Mesodermal cell (in vitro differentiated cells): ENCODE measurements around the gene LIFR. TPM values are rescaled to one million over a fixed set of nuclear protein-coding genes. Genes with fewer than 3 reads are reported as not detected.
A peak's percentile ranks its signal among the peaks of the same experiment; 100 is the strongest.
"Not testable (repeated sequence)": the region's sequence is repeated elsewhere in the genome, so short reads cannot be mapped to it uniquely, and the experiment has no call there.

Source experiments
- H3K27ac ChIP-seq: 2 replicates; pipeline ENCODE4 v1.7.0; 2013; ENCODE audit warnings: mild to moderate bottlenecking, low read depth, low read length, moderate library complexity; ENCODE audit not compliant: severe bottlenecking
- H3K36me3 ChIP-seq: 2 replicates; pipeline ENCODE4 v1.7.1; 2013; ENCODE audit warnings: mild to moderate bottlenecking, low read length, moderate library complexity; ENCODE audit not compliant: control insufficient read depth, insufficient read depth
- H3K4me1 ChIP-seq: one replicate; pipeline ENCODE4 v1.7.1; 2013; ENCODE audit warnings: mild to moderate bottlenecking, low read length; ENCODE audit not compliant: insufficient read depth, control insufficient read depth, poor library complexity, severe bottlenecking
- H3K4me3 ChIP-seq: 2 replicates; pipeline ENCODE4 v1.7.0; 2013; ENCODE audit warnings: low read length, control low read depth, mild to moderate bottlenecking; ENCODE audit not compliant: insufficient read depth, poor library complexity, severe bottlenecking; ENCODE audit errors: extremely low read depth
- H3K9me3 ChIP-seq: 2 replicates; pipeline ENCODE4 v1.7.1; 2013; ENCODE audit warnings: mild to moderate bottlenecking, low read length, moderate library complexity; ENCODE audit not compliant: control insufficient read depth
- WGBS, 2 experiments: methylation state at CpG; one replicate each; pipeline ENCODE4 v1.1.5; 2013; ENCODE audit warnings: missing lambda C conversion rate in 2 of 2; ENCODE audit not compliant: insufficient coverage in 2 of 2; 5-methylcytosine and 5-hydroxymethylcytosine counted together
- polyA plus RNA-seq, 2 experiments: library from polyadenylated mRNA; stranded (reverse); fragments of 50-300 nt; gene quantifications; one replicate each; pipeline ENCODE4 v1.2.3, GENCODE V29; 2013

The LIFR gene, protein sequence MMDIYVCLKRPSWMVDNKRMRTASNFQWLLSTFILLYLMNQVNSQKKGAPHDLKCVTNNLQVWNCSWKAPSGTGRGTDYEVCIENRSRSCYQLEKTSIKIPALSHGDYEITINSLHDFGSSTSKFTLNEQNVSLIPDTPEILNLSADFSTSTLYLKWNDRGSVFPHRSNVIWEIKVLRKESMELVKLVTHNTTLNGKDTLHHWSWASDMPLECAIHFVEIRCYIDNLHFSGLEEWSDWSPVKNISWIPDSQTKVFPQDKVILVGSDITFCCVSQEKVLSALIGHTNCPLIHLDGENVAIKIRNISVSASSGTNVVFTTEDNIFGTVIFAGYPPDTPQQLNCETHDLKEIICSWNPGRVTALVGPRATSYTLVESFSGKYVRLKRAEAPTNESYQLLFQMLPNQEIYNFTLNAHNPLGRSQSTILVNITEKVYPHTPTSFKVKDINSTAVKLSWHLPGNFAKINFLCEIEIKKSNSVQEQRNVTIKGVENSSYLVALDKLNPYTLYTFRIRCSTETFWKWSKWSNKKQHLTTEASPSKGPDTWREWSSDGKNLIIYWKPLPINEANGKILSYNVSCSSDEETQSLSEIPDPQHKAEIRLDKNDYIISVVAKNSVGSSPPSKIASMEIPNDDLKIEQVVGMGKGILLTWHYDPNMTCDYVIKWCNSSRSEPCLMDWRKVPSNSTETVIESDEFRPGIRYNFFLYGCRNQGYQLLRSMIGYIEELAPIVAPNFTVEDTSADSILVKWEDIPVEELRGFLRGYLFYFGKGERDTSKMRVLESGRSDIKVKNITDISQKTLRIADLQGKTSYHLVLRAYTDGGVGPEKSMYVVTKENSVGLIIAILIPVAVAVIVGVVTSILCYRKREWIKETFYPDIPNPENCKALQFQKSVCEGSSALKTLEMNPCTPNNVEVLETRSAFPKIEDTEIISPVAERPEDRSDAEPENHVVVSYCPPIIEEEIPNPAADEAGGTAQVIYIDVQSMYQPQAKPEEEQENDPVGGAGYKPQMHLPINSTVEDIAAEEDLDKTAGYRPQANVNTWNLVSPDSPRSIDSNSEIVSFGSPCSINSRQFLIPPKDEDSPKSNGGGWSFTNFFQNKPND
- 75.5 TPM for polyA plus RNA-seq (2013, experiment 1 of 2)
- 78.2 TPM for polyA plus RNA-seq (2013, experiment 2 of 2)

DNA sequence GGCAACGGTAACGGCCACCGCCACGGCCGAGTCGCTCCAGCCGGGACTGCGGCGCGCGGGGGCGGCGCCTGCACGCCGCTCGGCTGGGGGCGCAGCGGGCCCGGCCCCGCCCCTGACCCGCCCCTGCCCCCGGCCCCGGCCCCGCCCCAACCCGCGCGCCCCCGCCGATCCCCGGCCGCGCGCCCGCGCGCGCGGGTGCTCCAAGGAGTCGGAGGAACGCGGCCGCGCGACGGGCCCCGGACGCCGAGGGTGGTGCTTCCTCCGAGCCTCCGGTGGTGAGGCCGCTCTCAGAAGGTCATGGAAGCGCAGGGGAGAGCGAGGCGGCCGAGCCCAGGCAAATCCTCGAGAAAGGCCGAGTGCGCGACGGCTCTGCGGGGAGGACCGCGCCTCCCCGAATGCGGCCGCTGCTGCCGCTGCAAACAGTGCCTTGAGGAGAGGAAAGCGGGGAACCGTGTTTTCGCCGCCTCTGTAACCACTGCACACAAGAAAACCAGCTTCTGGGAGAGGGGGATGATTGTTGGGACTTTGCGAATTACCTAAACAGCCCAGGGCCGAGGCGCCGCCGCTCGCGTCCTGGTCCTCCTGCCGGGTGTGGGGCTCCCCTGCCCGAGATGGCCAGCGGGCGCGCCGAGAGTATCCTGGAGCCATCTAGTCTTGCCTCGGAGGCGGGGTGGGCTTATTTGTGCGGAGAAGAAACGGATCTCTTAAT, at the start of gene LIFR:
LIFR (minus strand) TSS at position 48 of the 709 bp plus-strand sequence. CDS start 25,999 bp downstream, outside the sequence.
- Histone ChIP-seq H3K4me3 (peak within 1 kb of the TSS; percentile 64), H3K27ac (peak within 1 kb of the TSS; percentile 88), H3K4me1 (no peaks in the 10 kb centered on the region), H3K36me3 (no peaks in the 10 kb centered on the region), H3K9me3 (no peaks in the 10 kb centered on the region)
- WGBS, 2 experiments, result 0% methylated on average over 40 to 70 of the region's 88 CpGs

DNA sequence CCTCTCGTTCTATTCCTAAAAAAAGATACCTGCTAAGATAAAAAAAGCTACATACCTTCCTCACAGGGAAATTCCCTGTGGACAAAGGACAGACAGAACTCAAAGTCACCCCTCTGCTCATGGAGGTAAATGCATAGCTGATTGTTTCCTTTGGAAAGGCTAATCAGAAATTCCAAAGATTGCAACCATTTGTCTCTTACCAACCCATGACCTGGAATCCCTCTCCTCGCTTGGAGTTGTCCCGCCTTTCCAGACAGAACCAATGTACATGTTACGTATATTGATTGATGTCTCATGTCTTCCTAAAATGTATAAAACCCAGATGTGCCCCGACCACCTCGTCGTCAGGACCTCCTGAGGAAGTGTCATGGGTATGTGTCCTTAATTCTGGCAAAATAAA, 49.2 kb upstream of the LIFR start:
- Histone ChIP-seq H3K4me1 (peaks cover 52% of the 10 kb centered on the region), H3K9me3 (peaks cover 3% of the 10 kb centered on the region), H3K36me3 (no peaks in the 10 kb centered on the region), H3K27ac (no peak overlapping the region), H3K4me3 (no peak overlapping the region)
- WGBS, 2 experiments, result 93 to 98% methylated on average over 3 to 6 of the region's 7 CpGs

DNA sequence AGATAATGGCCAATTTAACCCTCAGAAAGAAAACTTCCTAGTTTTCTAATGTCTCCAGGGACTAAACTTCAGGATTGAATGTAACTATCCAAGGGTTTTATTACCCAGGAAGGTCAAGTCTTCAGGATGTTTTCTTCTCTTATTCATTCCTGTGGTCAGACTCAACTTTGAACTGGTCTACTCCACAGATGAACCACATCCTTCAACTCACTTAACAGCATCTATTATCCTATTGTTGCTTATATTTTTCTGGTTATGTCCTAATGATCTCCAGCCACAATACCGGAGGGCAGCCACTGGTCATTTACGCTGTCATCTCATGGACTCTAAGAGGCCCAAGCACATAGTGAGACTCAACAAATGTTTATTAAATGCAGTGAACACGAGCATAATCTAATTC, 47.2 kb upstream of the LIFR start:
- Histone ChIP-seq H3K9me3 (peaks cover 3% of the 10 kb centered on the region), H3K36me3 (no peaks in the 10 kb centered on the region), H3K4me1 (peaks cover 58% of the 10 kb centered on the region), H3K4me3 (no peak overlapping the region), H3K27ac (no peak overlapping the region)
- 88 to 95% methylated on average over 1 to 3 of the region's 3 CpGs for WGBS, 2 experiments

DNA sequence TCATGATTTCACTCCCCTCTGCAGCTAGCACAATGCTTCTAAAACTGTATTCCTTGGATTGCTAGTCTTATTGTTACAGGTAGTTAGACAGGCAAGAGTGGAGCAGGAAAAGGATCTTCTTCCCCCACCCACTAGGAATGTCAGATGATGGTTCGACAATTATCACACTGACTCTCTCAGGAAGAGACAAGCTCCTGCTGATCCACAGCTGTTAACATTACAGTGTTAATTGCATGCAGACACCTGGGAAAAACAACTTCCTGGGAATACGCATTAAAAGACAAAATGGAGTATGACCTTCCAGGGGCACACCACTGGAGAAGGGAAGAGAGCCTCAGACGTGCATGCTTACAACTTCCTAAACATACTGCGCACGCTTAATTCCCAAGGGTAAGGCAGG, 46.2 kb upstream of the LIFR start:
- Histone ChIP-seq H3K4me1 (peaks cover 58% of the 10 kb centered on the region), H3K4me3 (no peak overlapping the region), H3K36me3 (no peaks in the 10 kb centered on the region), H3K9me3 (peaks cover 3% of the 10 kb centered on the region), H3K27ac (no peak overlapping the region)
- 87 to 90% methylated on average over 3 to 4 of the region's 5 CpGs for WGBS, 2 experiments

DNA sequence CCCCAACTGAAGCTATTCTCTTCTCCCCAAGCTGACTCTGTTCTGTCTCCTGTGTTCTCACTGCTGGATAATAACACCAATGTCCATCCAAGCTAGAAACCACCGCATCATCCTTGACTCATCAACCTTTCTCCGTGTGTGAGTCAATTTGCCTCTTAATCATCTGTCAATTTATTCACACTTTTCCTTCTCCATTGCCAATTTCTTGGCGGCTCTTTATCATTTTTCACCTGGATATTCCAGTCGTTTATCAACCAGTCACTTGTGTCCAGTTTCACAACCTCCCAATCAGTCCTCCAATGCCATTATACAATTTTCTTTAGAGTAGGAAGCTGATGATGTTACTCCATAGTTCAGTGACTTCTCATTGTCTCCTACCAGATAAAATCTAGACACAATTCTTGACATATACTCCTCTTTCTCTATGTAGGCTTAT, 45.4 kb upstream of the LIFR start:
- 83 to 91% methylated on average over 4 of the region's 4 CpGs for WGBS, 2 experiments
- Histone ChIP-seq H3K4me1 (peaks cover 58% of the 10 kb centered on the region), H3K4me3 (no peak overlapping the region)

DNA sequence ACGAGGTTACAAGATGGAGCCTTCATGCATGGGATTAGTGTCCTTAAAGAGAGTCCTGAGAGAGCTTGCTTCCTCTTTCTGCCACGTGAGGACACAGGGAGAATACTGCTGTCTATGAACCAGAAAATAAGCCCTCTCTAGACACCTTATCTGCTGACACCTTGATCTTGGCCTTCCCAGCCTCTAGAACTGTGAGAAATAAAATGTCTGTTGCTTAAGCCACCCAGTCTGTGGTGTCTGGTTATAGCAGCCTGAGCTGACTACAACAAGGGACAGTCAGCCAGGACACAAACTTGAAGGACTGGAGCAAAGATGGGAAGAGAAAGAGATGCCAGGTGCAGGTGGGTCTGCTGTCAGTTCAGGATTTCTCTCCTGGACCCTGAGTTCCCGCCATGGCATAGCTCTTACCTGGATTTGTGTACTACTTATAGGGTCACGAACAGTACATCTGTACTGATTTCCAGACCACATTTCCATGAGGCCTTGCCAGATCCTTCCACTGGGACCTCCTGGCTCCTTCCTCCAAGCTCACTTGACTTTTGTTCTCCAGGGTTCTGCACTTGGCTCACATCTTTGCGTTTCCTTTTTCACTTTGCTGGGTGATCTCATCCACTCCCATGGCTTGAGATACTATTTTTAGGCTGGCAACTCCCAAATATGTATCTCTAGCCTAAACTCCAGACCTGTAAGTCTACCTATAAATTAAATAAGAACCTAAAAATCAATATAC, 44.9 kb upstream of the LIFR start:
- H3K36me3 ChIP-seq, result no peaks in the 10 kb centered on the region
- H3K27ac ChIP-seq, result peak overlapping the region; percentile 23
- WGBS, 2 experiments, result 92 to 100% methylated on average over 3 to 4 of the region's 5 CpGs
- H3K4me1 ChIP-seq, result peaks cover 59% of the 10 kb centered on the region
- no peak overlapping the region for H3K4me3 ChIP-seq
- peaks cover 3% of the 10 kb centered on the region for H3K9me3 ChIP-seq

More for the DNA sequence above, 45.4 kb upstream of the LIFR start:
- peak overlapping the region; percentile 23 for H3K27ac ChIP-seq
- peaks cover 3% of the 10 kb centered on the region for H3K9me3 ChIP-seq
- no peaks in the 10 kb centered on the region for H3K36me3 ChIP-seq

DNA sequence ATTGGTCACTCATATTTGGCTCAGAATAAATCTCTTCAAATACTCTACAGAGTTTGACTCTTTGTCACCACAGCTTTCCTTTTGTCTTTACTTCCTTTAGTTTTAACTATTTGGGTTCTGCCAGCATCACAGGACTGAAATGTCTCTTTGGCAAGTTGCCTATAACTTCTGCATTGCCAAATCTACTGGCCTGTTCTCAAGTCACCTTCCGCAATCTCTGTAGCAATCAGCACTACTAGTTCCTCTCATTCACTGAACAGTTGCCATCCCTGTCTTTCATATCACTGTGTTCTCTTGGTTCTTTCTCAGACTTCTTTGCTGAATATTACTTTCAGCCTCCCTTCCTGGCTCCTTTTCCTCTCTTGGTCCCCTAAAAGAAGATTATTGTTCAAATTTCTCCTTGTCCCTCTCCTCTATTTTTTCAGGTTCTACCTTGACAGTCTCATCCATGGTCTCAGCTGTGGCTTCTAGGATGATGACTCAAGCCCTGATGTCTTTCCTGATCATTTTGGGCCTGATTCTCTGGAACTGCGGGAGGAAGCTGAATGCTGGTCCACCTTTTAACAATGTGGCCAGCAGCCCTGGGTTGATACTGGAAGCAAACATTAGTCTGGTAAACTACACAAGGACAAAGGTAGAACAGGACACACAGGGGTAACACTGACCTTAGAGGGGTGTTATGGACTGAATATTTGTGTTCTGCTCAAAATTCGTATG, 44.0 kb upstream of the LIFR start:
- Histone ChIP-seq H3K4me1 (peaks cover 57% of the 10 kb centered on the region), H3K4me3 (no peak overlapping the region), H3K36me3 (no peaks in the 10 kb centered on the region), H3K9me3 (peaks cover 3% of the 10 kb centered on the region), H3K27ac (no peak overlapping the region)
- 91 to 94% methylated on average over 3 of the region's 3 CpGs for WGBS, 2 experiments

DNA sequence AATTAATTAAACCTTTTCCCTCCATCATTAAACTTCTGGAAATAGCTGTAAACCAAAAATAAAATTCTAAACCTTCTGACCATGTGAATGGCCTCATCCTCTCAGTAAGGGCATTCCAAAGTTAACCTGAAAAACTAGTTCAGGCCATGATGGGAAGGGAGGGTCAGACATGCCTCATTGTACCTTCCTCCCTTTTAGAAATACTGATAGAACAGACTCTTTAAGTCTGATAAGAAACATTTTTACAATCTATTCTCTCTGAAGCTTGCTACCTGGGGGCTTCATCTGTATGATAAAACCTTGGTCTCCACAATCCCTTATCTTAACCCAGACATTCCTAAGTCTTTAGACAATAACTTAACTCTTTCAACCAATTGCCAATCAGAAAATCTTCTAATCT, 43.3 kb upstream of the LIFR start:
- H3K36me3 ChIP-seq, H3K9me3 ChIP-seq, H3K4me3 ChIP-seq, H3K27ac ChIP-seq: not testable (repeated sequence)
- peaks cover 64% of the 10 kb centered on the region for H3K4me1 ChIP-seq

DNA sequence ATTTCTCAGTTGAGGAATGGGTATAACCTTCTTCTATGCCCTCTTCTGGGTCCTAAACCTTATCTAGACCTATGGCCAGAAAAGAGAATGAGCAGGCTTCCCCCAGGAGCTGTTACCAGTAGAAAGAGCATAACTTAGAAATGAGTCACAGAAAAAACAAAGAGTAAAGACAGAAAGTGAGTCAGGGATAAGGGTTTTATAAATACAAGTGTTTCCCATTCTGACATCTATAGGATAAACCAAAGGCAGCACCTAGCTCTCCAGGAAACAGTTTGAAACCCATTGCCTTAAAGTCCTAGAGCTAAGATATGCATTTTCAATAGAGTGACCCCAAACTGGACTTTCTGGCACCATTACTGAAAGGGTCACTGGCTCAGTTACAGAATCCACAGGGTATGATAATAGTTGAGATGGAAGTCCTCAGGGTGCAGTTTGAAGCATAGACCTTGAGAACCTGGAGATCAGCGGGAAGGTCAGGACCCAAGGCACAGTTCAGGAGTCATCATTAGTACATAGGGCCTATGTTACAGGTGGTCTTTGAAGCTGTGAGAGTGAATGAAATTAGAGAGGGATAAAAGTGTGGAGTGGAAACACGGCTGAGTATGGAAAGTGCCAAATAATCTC, 42.7 kb upstream of the LIFR start:
- 100% methylated on average over 1 of the region's 2 CpGs for WGBS, 2 experiments
- no peak overlapping the region for H3K4me3 ChIP-seq
- no peaks in the 10 kb centered on the region for H3K36me3 ChIP-seq
- H3K4me1 ChIP-seq, result peaks cover 71% of the 10 kb centered on the region
- H3K27ac ChIP-seq, result peak overlapping the region; percentile 95
- H3K9me3 ChIP-seq, result peaks cover 3% of the 10 kb centered on the region
